ENCODE data around the gene KIF21B.

KIF21B gene

DNA sequence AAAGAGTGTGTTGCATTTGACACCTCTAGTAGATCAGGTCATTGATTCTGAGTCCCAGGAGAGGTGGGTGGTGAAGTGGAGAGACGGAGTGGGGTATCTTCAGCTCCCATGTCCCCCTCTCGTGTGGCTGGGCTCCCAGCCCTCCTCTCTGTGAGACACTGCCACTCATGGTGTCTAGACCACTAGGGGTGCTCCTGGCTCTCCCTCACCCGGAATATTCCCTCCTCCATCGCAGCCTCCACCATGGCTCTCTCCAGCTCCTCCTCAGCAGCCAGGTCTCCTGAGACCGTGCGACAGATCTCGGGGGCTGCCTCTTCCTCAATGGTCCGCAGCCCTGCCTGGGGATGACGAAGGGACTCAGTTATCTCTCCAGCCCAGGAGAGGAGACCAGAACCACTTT, 20.6 kb upstream of the KIF21B start:
- no peak for DNase-seq (ENCODE audit: low read depth in 1 of 2, low spot score in 1 of 2)

DNA sequence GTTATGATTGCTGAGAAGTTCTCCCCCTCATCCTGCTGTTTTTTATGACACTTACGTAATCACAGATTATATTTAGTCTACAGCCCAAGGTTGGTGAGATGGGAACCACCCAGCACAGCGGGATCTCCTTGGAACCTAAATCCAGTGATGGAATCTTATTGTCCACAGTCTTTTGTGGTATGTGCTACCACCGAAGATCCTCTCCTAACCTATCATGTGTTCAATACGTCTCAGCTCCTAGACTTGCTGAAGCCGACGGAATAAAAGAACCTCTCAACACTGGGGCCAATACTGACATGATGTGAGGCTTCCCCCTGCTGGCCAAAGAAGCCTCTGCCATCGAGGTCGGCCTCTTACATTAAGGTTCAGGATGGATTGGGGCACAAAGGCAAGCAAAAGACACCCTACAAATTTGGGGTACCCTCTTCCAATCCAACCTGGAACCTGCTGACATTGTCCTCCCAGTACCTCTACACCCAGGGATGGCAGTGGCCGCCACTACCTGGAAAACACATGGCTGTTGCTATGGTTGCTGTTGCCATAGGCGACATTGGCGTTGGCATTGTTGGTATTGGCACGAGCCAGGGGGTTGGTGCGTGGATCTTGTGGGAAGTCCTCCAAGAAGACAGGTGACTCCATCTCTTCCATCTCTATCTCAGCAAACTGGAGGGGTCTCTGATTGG, 19.4 kb upstream of the KIF21B start:
- DNase-seq (ENCODE audit: low read depth in 1 of 2, low spot score in 1 of 2) = peak; percentile 29 to 43

DNA sequence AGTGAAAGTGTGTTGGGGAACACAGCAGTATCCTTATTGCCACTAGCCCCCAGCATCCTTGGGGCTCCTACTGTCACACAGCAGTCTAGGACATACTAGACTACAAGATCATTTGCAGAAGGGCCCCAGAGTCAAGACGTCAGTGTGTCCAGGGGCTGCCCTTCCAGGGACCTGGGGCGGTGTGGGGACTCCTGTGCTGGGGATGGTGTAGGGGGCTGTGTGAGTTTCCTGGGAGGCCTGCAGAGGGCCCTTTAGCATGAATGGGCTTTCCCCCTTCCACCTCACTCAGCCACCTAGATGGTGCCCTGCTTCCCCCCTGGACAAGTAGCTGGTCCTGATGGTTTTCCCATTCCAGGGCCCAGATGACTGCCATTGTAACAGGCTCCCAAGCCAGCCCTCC, 17.5 kb upstream of the KIF21B start:
- DNase-seq (ENCODE audit: low read depth in 1 of 2, low spot score in 1 of 2) = no peak

DNA sequence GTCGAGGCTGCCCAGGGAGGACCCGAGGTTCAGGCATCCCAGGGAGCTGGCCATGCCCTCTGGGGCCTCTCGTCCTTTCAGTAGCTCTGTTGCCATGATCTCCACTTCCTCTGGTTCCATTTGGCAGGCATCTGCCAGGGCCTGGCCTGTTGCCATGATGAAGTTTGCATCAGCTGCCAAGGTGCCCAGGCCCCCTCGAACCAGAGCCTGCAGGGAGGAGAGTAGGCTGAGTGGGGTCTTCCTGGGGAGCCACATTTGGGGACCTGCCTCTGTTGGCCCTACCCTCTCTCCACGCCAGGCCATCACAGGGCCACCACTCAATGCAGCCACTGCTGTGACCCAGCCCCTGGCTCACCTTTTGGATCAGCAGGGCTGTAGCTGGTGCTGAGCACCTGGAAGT, 16.4 kb upstream of the KIF21B start:
- no peak for DNase-seq (ENCODE audit: low read depth in 1 of 2, low spot score in 1 of 2)

DNA sequence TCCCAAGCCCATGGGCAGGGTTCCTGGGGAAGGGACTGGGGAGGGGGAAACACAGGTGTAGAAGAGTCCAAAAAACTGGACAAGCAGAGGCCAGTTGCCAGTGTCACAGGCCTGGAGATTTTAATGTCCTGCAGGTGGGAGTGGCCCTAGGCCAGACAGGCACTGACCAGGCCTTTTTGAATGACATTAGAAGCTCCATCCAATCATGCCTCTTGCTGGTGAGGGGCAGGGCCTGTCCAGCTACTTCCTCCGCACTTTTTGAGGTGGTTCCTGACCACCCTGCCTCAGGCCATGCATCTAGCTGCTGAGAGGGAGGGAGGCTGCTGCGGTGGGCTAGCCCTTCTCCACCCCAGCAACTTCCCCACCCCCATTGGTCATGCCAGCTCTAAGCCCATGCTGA, 15.9 kb upstream of the KIF21B start:
- no peak for DNase-seq (ENCODE audit: low read depth in 1 of 2, low spot score in 1 of 2)

DNA sequence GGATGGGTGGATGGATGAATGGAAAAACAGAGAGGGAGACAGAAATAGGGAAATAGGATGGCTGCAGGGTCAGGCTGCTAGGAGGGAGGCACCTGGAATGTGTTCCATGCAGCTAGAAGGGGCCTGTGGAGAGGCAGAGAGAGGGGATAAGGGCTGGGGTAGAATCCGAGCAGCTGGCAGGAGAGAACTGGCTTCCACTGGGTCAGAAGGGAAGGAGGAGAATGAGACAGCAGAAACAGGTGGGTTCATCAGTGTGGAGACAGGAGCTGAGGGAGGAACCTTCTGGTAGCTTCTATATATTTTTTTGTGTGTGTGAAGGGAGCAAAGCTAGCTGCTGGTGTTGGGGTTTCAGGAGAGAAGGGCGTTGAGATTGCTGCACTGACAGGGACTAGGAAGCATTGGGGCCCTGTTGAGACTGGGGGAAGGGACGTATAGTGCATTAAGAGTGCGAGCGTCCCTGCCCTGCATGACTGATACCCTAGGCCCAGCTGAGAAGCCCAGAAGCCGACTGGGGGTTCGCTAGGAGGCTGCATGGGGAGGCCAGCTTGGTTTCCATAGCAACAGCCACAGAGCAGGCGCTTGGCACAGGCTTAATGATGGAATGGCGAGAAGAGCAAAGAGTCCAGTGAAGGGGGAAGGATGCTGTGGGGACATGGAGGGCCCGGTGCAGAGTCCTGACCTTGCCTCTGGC, 14.8 kb upstream of the KIF21B start:
- DNase-seq (ENCODE audit: low read depth in 1 of 2, low spot score in 1 of 2) = no peak

DNA sequence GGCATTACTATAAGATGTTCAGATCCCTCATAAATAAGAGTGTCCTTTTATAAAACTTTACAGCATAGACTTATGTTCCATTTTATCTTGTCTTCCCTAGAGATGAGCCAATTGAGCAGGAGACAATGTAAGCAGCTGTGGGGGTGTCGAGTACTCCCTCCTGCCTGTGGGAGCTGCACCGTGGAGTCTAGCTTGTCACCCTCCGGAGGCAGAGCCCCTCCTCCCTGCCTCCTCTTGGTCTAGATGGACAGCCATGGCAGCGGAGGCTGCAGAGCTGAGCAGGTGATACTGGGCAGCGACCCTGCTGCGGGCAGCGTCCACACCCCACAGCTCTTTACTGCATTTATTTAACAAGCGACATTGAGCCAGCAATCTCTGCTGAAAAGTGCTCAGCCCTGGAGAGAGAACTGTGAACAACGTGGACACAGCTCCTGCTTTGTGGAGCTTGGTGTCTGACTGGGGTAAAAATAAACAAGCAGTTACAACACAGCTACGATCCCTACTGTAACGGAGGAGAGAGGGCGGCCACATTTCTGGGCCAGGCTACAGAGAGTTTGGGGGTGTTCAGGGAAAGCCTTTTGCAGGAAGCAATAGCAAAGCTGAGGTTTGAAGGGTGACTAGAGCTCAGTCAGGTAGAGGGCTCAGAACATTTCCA, 12.8 kb upstream of the KIF21B start:
- DNase-seq (ENCODE audit: low read depth in 1 of 2, low spot score in 1 of 2) = no peak

DNA sequence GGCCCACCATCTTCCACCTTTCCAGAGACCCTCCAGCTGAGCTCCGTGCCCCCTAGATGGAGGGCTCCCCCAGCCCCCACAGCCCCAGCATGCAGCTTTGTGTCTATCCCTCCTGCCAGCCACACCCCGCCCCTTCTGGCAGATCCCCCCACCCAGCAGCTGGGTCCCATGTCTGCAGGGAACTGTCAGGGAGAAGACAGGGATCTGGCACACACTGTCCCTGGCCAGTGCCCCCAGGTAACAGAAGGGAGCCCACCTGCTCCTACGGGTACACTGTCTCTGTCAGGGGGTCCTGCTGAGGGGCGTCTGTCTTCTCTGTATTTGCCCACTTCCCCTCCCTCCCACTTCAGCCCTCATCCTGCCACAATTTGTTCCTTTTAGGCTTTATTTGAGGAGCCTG, 11.2 kb upstream of the KIF21B start:
- no peak for DNase-seq (ENCODE audit: low read depth in 1 of 2, low spot score in 1 of 2)

DNA sequence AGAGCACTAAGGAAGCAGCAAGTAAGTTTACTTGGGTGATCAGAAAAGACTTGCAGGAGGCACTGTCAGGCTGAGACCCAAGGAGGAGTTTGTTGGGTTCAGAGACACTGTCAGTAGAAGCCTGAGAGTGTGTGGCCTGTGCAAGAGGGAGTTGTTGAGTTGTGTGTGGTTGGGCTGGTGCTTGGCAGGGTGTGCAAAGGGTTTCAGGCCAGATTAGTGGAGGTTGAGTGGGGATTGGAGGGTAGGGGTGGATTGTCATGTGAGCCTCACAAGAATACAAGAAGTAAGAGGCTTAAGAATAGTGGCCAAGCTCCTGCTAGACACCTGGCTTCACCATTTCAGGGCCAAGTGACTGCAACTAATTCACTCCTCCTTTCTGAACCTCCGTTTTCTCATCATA, 8.9 kb upstream of the KIF21B start:
- no peak for DNase-seq (ENCODE audit: low read depth in 1 of 2, low spot score in 1 of 2)

DNA sequence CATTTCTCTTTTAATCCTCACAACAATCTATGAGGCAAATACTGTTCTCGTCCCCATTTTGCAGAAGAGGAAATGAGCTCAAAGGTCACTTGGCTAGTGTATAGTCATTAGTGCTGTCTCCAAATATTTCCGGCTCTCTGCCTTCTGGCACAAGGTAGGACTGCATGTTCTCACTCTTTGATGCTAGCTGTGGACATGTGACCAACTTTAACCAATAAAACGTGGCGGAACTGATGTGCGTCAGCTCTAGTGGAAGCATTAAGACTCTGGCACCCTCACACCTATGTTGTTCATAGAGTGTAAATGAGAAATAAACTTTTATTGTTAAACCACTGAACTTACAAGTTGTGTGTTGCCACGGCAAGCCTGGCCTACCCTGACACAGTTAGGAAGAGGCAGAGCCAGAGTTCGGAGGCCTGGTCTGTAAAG, 5.0 kb upstream of the KIF21B start:
- no peak for DNase-seq (ENCODE audit: low read depth in 1 of 2, low spot score in 1 of 2)

DNA sequence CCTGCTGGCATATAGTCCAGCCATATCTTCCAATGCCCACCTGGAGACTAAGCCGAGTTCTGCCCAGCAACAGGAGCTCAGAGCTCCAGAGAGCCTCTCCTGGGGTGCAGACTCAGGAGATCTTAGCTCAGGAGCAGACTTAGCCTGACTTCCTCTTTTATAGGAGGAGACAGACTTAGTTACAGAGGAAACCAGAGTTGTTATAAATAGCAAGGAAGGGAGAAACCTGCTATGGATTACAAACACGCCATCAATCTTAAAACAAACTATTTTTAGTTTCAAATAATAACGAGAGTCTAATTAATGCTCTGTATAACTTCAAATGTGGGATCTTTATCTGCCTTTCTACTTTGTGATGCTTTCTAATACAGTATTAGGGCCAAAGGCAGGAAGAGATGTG, 3.3 kb upstream of the KIF21B start:
- DNase-seq (ENCODE audit: low read depth in 1 of 2, low spot score in 1 of 2) = no peak

DNA sequence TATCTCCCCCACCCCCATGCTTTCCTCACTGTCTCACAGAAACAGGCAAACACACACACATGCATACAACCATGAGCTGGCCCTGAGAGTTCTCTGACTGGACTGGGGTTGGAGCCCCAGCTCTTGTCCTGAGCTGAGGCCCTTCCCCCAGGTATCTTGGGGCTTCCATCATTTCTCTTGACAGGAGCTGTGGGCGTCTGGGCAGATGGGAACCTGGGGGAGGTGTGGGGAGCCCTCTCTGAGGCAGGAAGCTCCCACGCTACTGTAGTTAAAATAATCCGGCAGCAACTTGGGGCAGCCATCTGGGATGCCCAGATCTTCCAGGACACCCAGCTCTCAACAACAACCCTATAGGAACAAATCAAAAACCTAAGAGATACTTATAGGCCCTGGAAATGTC, 2.7 kb upstream of the KIF21B start:
- no peak for DNase-seq (ENCODE audit: low read depth in 1 of 2, low spot score in 1 of 2)

DNA sequence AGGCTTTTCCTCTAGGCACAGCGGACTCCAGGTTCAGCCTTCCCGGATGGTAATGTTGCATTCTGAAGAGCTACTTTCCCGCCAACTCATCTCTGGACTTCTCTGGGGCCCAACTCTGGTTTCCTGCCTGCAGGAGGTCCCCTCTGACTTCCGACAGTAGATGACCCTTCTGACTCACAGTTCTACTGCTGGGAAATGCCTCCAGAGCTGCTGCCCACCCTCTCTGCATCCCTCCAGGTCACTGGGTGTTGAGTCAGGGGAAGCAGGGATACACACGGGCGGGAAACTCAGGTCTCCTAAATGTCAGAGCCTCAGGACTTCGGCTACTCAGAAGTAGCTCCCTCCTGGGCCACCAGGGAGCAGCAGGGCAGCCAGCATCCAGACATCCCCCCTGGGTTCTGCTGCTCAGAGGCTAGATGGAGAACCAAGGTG, 2.1 kb upstream of the KIF21B start:
- DNase-seq (ENCODE audit: low read depth in 1 of 2, low spot score in 1 of 2) = no peak

DNA sequence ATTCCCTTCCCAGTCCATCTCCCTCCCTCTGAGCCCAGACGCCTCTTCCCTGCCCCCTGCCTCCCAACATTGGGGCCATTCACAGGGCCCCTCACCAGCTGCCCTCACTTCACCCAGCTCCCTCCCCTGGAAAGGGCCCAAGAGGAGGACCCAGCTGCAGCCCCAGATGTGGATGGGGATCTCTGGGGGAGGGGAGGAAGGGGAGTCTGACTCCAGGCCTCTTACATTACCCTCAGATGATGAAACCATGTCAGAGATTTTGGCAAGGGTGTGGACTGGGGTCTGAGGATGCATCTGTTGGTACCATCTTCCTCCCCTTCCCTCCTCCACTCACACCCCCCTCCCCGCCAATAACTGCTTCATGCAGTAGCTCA, 1.1 kb upstream of the KIF21B start:
- DNase-seq (ENCODE audit: low read depth in 1 of 2, low spot score in 1 of 2) = no peak

DNA sequence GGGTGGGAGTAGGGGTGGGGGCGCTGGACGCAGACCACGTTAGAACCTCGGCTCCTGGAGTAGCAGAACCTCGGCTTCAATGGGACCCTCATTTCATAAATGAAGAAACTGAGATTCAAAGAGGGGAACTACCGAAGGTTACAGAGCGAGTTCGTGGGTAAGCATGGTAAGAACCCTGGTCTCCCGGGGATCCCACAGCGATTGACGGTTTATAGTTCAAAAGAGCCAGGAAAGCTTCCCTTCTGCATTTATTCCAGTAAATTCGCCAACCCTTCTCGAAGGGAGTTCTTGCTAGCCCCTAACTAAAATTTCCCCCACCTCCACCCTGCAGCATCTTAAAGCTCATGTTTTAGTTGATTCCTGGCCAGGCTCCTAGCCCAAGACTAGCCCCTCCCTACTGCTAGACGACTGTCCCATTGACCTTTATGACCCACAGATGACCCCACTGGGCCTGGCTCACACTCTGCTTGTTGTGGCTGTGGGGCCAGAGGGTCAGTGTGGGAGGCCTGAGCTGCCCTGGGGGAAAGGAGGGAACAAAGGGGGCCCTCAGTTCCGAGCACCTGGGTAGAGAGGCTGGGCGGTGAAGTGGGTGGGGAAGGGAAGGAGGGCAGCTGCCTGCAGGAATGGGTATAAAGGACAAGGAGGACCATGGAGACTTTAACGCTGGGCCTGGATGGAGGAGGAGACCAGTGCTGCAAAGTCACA, 558 bp upstream of the KIF21B start:
- DNase-seq (ENCODE audit: low read depth in 1 of 2, low spot score in 1 of 2) = no peak

DNA sequence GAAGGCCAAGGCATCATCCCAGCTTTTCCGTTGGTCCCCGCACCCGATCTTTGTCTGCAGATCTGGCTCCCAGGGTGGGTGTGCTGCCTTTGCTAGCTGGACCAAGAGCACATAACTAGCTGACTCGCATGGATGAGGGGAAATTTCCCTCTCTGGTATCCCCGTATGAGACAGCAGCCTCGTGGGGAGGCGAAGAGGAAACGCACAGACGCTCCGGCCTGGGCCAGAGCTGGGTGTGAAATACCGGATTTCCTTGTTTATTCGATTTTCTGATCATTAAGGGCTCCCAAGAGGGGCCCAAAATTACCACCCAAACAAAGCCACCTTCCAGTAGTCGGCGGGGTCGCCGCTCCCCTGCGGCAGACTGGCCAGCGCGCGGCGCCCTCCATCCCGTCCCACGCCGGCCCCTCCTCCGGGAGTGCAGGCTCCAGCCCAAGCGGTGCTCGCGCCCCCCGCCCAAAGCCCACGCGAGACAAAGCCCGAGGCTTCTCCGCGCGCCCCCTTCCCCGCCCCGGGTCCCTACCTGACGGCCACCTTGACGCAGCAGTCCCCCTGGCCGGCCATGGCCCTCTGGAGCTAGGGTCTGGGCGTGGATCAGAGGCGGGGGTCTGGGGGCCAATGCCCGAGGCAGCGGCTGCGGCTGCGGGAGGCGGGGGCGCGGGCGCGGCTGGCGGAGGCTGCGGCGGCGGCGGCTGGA, 546 bp downstream of the KIF21B start:
- DNase-seq (ENCODE audit: low read depth in 1 of 2, low spot score in 1 of 2) = peak in 1 of 2 donors; percentile 17

DNA sequence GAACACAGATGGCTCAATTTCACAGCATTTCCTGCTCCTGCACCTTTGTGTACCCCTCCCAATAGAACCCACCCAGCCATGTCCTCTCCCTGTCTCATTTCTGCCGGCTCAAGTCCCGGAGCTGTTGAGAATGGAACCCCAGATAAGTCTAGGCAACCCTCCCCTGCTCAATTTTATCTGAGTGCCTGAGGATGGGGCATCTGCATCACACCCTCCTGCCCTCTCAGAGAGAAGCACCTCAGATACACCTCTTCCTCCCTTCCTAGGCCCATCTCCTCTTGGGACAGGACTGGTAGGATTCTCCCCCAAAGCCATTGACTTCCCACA, 1.1 kb downstream of the KIF21B start:
- no peak for DNase-seq (ENCODE audit: low read depth in 1 of 2, low spot score in 1 of 2)

DNA sequence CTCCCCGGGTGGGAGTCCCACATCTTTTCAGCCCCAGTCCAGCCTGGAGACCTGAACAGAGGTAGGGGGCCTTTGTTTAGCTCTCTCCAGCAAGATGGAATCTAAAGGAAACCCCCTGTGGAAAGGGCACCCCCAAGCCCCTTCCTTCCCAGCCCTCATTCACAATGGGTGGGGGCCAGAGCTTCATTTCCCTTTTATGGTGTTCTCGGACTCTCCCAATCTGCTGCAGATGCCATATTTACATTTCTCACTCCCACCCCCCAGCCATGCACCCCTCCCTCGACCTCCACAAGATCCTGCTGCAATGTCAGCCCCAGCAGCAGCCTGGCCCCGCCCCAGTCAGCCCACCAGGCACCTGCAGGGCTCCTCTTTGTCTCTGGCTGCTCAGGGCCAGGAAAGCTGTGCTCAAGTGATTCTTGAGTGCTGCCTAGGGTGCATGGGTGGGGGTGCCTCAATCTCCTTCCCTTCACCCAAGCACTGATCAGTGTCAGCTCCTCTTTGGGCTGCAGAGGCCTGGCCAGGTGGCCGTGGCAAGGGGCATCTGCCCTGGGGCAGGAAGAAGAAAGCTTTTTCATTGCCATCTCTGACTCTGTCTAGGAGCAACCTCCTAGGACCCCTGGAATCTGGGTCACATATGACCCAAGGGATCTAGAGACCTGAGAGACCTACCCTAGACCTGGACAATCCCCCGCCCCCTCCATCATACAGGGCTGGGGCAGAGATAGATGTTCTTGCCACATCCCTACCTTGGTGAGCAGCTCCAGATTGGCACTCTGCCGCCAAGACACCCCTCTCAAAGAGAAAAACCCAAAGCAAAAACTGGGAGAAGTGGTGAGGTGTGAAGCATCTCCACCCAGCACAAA, 1.7 kb downstream of the KIF21B start:
- no peak for DNase-seq (ENCODE audit: low read depth in 1 of 2, low spot score in 1 of 2)

DNA sequence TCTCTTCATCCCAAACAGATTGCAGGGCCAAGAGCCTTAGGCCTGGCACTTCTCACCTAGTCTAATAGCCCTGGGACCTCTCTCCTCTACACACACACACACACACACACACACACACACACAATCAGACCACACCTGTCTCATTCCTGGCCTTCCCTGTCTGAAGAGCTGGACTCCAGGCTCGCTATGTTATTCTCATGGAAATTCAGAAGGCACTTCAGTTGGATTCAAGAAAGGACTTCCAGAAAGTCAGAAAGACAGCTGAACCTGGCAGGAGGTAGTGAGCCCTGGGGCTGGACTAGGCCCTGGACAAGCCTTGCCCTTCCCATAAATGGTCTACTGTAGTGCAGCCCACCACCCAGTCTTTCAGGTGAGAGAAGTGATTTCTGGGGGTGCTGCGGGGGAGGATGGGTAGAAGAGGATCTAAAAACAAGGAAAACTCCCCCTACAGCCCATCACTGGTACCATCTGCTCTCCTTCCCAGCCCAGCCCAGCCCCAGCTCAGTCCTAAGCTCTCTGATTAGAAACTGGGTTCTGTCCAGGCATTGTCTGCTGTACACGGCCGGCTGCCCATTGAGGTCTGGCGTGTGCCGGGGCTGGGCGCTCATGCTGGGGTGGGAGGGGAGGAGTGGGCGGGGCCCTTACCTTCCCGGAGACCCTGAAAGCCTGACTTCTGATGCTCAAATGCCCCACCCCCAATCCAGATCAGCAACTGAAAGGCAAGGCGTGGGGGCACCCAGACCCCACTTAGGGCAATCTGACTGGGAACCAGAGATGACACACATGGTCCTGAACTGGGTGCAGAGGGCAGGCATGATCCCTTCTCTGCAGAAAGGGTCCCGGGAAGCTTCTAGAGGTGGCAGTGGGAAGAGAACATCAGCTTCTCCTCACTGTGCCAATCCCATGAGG, 2.5 kb downstream of the KIF21B start:
- no peak for DNase-seq (ENCODE audit: low read depth in 1 of 2, low spot score in 1 of 2)

Data from activated T-helper 1 cell treated with anti-CD3 and anti-CD28 coated beads, Interleukin-2, amount 50 U/mL, for 16 hours (primary cell).